ENCODE results near the gene MUCL3.
"Not testable (repeated sequence)": the region's sequence is repeated elsewhere in the genome, so short reads cannot be mapped to it uniquely, and the experiment has no call there.

DNA sequence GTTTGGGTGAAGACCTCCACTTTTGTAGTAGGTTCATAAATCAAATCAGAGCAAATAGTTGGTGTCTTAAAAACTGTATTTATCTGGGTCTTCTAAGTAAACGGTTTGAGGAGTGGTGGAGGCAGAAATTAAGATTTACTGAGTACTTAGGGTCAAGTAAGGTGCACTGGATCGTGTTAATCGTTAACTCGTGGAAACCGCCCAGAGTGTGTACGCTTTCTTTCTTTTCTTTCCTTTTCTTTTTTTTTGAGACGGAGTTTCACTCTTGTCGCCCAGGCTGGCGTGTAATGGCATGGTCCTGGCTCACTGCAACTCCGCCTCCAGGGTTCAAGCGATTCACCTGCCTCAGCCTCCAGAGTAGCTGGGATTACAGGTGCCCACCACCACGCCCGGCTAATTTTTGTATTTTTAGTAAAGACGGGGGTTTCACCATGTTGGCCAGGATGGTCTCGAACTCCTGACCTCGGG lies 33.4 kb upstream of the MUCL3 start:
- TF ChIP-seq, protein P1, sequence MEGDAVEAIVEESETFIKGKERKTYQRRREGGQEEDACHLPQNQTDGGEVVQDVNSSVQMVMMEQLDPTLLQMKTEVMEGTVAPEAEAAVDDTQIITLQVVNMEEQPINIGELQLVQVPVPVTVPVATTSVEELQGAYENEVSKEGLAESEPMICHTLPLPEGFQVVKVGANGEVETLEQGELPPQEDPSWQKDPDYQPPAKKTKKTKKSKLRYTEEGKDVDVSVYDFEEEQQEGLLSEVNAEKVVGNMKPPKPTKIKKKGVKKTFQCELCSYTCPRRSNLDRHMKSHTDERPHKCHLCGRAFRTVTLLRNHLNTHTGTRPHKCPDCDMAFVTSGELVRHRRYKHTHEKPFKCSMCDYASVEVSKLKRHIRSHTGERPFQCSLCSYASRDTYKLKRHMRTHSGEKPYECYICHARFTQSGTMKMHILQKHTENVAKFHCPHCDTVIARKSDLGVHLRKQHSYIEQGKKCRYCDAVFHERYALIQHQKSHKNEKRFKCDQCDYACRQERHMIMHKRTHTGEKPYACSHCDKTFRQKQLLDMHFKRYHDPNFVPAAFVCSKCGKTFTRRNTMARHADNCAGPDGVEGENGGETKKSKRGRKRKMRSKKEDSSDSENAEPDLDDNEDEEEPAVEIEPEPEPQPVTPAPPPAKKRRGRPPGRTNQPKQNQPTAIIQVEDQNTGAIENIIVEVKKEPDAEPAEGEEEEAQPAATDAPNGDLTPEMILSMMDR (IDR thresholded peaks at IDR 0.05): not testable (repeated sequence)
- TF ChIP-seq, protein P2, sequence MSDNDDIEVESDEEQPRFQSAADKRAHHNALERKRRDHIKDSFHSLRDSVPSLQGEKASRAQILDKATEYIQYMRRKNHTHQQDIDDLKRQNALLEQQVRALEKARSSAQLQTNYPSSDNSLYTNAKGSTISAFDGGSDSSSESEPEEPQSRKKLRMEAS (IDR thresholded peaks at IDR 0.05; ENCODE audit: low read depth): not testable (repeated sequence)
- not testable (repeated sequence) for TF ChIP-seq FOXM1 (IDR thresholded peaks at IDR 0.05; ENCODE audit: low read depth); EZH2phosphoT487 (IDR thresholded peaks at IDR 0.05; ENCODE audit: borderline replicate concordance, low read depth); NRF1 (IDR thresholded peaks at IDR 0.05; ENCODE audit: low read depth, low read length); EP300 (IDR thresholded peaks at IDR 0.05; ENCODE audit: borderline replicate concordance in 1 of 2, low read depth in 1 of 2, low read length in 1 of 2); TAF1 (IDR thresholded peaks at IDR 0.05; ENCODE audit: borderline replicate concordance, low read depth, low read length); YY1 (IDR thresholded peaks at IDR 0.05; ENCODE audit: low read depth); SIN3A (IDR thresholded peaks at IDR 0.05; ENCODE audit: borderline replicate concordance, low read depth, low read length); NFIC (IDR thresholded peaks at IDR 0.05; ENCODE audit: borderline replicate concordance); RFX5 (IDR thresholded peaks at IDR 0.05; ENCODE audit: low read length)
- TF ChIP-seq, protein P3, sequence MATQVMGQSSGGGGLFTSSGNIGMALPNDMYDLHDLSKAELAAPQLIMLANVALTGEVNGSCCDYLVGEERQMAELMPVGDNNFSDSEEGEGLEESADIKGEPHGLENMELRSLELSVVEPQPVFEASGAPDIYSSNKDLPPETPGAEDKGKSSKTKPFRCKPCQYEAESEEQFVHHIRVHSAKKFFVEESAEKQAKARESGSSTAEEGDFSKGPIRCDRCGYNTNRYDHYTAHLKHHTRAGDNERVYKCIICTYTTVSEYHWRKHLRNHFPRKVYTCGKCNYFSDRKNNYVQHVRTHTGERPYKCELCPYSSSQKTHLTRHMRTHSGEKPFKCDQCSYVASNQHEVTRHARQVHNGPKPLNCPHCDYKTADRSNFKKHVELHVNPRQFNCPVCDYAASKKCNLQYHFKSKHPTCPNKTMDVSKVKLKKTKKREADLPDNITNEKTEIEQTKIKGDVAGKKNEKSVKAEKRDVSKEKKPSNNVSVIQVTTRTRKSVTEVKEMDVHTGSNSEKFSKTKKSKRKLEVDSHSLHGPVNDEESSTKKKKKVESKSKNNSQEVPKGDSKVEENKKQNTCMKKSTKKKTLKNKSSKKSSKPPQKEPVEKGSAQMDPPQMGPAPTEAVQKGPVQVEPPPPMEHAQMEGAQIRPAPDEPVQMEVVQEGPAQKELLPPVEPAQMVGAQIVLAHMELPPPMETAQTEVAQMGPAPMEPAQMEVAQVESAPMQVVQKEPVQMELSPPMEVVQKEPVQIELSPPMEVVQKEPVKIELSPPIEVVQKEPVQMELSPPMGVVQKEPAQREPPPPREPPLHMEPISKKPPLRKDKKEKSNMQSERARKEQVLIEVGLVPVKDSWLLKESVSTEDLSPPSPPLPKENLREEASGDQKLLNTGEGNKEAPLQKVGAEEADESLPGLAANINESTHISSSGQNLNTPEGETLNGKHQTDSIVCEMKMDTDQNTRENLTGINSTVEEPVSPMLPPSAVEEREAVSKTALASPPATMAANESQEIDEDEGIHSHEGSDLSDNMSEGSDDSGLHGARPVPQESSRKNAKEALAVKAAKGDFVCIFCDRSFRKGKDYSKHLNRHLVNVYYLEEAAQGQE (IDR thresholded peaks at IDR 0.05; ENCODE audit: low read depth, low read length): not testable (repeated sequence)
- TF ChIP-seq, protein P4, sequence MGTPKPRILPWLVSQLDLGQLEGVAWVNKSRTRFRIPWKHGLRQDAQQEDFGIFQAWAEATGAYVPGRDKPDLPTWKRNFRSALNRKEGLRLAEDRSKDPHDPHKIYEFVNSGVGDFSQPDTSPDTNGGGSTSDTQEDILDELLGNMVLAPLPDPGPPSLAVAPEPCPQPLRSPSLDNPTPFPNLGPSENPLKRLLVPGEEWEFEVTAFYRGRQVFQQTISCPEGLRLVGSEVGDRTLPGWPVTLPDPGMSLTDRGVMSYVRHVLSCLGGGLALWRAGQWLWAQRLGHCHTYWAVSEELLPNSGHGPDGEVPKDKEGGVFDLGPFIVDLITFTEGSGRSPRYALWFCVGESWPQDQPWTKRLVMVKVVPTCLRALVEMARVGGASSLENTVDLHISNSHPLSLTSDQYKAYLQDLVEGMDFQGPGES (IDR thresholded peaks at IDR 0.05; ENCODE audit: low read depth, low read length): not testable (repeated sequence)
- TF ChIP-seq, protein P5, sequence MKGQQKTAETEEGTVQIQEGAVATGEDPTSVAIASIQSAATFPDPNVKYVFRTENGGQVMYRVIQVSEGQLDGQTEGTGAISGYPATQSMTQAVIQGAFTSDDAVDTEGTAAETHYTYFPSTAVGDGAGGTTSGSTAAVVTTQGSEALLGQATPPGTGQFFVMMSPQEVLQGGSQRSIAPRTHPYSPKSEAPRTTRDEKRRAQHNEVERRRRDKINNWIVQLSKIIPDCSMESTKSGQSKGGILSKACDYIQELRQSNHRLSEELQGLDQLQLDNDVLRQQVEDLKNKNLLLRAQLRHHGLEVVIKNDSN (IDR thresholded peaks at IDR 0.05; ENCODE audit: borderline replicate concordance, low read depth): not testable (repeated sequence)
